NCI-H1930 (cell line): ENCODE results near the gene TUBB2B.

Experiments used
- DNase-seq, 2 experiments: peaks; one replicate each; lab custom pipeline; 2025; lab: John Stamatoyannopoulos, UW

TUBB2B gene

DNA sequence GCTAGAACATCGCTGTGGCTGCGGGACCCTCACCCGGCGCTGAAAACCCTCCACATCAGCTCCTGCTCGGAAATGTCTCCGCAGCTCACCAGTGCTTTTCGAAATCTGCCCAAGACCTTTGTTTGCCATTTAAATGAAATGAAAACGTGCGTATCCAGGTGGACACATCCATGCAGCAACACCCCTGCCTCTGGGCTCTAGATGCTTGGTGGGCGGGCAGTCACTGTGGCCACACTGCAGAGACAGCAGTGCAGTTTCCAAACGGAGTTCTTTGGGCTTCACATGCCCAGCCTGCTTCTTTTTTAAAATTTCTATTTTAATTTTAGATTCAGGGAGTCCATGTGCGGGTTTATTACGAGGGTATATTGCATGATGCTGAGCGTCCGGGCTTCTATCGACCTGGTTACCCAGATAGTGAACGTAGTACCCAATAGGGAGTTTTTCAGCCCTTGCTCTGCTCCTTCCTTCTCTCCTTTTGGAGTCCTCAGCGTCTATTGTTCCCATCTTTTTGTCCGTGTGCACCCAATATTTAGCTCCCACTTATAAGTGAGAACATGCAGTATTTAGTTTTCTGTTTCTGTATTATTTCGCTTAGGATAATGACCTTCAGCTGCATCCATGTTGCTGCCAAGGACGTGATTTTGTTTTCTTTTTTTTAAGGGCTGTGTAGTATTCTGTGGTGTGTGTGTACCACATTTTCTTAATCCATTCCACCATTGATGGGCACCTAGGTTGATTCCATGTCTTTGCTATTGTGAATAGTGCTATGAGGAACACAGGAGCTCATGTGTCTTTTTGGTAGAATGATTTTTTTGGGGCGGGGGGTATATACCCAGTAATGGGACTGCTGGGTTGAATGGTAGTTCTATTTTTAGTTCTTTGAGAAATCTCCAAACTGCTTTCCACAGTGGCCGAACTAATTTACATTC is 4.8 kb upstream of the TUBB2B start:
- peak; percentile 40 to 51 for DNase-seq

DNA sequence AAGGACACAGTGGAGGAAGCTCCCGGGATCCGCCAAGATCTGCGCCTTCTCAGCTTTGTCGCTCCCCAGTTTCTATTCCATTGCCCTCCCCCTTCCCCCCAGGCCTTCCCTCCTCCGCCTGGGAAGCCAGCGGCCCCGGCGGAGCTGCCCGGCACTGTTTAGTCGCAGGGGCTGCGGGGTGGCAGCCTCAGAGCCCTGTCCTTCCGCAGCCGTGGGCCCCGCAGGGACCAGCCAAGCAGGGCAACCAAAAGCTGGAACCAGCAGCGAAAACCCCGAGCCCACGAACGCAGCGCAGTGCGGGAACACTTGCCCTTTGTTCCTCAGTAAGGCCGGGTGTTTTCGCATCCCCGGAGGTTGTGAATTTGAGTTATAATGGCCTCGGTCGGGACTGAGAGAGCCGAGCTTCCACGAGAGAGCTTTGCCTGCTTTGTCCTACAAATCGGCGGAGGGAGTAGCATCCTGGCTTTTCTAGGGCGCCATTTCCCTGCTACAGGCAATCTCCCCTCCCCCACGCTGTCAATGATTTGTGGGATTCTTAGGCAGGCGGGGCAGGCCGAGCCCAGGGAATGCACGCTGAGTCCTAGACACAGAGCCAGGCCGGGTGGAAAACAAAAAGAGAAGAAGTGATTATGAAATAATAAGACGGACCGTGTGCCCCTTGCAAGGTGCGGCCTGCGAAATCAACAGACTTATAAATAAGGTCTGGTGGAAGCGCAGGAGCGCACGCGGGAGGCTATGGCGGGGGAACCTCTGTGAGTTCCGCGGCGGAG is 4.0 kb upstream of the TUBB2B start:
- peak; percentile 83 to 84 for DNase-seq

DNA sequence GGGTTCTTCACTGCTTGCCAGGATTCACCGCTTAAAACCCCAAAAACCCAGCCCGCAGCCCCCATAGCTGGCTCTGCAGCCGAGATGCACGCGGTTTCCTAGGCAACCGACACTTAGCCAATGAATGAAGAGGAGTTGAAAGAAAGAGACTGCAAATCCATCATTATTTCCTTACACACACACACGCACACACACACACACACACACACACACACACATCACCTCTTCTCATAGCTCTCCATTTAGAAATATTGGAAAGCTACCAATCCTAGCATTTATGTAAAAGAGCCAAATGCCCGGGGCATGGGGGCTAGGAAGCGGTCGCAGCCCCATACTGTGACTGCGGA is 3.4 kb upstream of the TUBB2B start:
- DNase-seq: peak; percentile 83 to 87

DNA sequence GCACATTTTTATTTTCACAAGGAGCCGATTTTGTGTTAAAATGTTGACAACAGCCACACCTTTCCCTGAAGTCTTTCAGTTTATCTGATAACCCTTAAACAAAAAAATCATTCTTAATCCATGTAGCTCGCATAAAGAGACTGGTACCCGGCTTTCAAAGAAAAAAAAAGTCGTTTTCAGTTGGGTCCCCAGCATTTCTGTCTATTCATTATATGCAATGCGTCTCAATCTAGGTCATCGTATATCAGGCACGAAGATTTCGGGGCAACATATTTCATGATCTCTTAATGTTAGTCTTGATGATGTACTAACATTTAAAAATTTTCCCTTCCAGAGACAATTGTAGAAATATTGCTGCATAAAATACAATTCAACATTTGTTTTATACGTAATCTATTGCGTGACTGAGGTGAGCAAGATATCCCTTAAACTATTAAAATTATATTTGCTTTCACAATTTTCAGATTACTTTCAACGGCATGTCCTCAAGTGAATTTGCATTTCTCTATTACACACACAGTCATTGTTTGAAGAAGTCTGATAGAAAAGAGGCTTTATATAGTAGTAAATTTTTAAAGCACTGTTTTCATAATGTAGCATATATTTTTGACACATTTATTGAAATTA is 2.9 kb upstream of the TUBB2B start:
- no peak for DNase-seq

DNA sequence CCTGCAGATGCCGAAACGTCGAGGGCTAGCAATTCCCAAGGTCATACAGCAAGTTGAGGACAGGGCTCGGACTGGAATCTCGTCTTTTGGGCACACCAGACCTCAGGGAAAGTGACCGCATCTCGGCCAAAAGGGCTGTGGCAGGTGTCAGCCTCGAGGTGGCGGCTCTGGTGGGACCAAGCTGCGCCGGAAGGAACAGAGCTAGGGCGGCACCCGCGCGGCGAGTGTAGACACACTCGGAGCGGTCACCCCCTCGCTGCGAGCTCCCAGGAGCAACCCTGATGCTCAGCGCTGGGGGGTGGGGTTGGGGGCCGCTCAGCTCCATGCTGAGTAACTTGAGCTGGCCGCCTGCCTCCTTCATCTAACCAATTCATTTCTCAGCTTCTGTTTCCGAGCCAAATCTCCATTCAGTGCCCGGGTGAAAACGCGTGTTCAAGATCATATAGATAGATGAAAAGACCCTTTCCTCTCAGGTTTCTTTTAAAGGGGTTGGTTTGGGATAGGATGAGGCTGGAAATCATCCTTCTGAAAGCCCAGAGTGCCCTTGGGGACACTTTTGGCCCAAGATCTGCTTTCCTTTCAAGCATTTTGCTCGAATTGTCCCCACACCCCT is 2.2 kb upstream of the TUBB2B start:
- peak; percentile 37 to 65 for DNase-seq

GRCh38 chr6:3228771-3229565 is 1.5 kb upstream of the TUBB2B start:
- DNase-seq: peak; percentile 68 to 71

GRCh38 chr6:3228046-3228671 is 706 bp upstream of the TUBB2B start:
- peak; percentile 82 to 86 for DNase-seq

DNA sequence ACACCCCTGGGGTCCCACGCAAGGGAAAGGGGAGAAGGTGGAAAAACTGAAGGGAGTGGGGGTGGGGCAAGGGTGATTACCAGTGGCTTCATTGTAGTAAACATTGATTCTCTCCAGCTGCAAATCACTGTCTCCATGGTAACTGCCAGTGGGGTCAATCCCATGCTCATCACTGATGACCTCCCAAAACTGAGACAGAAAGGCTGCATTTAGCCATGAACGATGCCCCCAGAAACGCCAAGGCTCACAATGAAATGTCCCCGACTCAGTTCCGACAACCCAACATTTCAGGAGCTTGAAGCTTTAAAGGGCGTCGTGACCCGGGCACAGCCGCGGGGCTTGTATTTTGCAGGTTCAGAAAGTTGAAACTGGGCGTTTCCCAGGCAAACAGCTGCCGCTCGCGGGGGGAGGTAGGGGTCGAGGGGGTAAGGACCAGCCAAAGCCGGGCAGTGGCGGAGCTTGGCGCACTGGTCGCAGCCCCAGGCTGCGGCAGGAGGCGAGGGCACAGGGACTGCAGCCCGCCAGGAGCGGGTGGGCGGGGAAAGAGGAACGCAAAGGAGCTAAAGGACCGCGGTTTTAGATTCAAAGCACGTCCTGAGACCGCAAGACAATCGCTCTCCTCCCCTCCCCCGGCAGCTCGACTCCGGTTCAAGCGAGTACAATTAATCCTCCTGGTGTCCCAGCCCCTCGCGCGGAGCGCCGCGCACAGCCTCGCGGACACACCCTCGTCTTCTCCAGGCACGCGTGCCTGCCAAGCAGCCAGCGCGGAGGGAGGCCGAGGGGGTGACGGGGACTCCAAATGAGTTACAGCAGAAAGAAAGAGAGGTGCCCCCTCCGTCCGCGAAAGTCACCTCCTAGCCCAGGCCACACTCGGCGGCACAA is 731 bp downstream of the TUBB2B start:
- DNase-seq: no peak

- DNase-seq: no peak
These were observed 1.4 kb downstream of the TUBB2B start for GRCh38 chr6:3226042-3226441.

DNA sequence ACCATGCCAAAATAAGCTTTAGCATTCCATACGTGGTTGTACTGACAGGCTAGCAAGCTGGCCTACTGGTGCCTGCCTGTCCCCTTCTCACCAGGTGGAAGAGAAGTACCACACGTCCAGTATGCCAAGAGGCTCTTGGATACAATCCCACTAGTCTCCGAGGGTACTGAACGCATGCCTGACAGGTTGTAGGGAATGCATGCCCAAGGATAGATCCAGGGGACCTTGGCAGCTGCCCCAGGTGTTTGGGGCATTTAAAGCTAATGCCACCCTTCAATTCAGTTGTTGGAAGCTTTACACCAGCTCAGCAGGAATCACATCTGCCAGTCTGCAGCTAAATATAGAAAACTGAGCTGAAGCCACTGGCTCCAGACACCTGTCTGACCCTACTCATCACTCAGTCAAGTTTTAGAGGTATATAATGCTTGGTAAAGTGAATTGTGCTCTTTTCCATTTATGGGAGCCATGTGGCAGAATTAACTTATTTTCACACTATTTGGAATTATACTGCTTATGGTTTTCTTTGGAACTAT is 4.9 kb downstream of the TUBB2B start:
- no peak for DNase-seq

DNA sequence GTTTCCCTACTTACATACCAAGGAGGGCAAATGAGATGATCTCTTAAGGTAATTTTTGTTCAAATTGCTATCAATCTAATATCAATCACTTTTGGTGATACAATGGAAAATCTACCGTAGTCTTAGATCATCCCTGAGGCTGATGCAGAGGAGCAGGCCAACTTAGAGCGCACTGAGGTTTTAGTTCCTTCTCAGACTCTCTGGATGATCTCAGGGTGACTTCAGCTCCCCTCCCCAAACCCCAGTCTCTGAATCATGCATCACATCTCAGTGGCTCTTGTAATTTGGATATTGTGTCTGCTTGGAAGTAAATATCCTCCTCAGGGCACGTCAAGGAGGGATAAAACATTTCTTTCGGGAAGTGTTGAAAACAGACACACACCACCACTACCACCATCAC is 5.9 kb downstream of the TUBB2B start:
- DNase-seq: no peak

- no peak for DNase-seq
These were observed 7.1 kb downstream of the TUBB2B start for GRCh38 chr6:3220366-3220765.

DNA sequence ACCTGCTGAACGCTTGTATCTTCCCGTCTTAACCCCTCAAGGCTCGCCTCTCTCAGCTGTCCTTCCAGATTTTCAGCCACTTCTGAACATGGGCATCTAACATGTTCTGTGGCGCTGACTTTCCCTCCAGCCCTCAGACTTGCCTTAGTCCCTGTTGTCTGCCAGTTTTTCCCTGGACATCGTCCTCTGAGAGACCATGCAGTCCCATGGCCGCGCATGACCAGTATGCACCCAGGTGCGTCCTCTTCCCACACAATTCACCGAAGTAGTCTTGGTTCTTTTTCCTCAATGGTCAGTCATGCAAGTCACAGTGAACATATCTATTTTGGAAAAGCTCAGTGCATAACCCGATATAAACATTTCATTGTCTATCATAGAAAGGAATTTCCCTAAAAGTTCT is 9.2 kb downstream of the TUBB2B start:
- no peak for DNase-seq

DNA sequence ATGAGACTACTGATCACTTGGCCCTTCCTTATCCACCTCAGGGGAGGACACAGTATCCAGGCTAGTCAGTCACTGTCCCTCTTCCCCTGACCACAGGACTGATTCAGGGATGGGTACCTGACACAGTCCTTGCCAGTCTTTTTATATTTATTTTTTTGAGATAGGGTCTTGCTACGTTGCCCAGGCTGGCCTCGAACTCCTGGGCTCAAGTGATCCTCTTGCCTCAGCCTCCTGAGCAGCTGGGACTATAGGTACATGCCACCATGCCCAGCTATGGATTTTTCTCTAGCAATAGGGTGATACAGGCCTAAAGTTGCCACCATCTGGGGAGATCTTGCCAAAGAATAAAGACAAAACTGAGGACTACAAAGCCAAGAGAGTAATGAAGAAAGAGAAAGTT is 10.2 kb downstream of the TUBB2B start:
- no peak for DNase-seq

- no peak for DNase-seq
These were observed 12.6 kb downstream of the TUBB2B start for GRCh38 chr6:3214898-3215297.

- DNase-seq: no peak
These were observed 14.1 kb downstream of the TUBB2B start for GRCh38 chr6:3213334-3213695.

GRCh38 chr6:3212261-3212660 is 15.2 kb downstream of the TUBB2B start:
- DNase-seq: no peak

- DNase-seq: no peak
These were observed 15.8 kb downstream of the TUBB2B start for GRCh38 chr6:3211681-3212080.

GRCh38 chr6:3210024-3210610 is 17.3 kb downstream of the TUBB2B start:
- no peak for DNase-seq
